GM12878 (cell line): ENCODE results near the gene CDSN. TPM values are rescaled to one million over a fixed set of nuclear protein-coding genes. Genes with fewer than 3 reads are reported as not detected.

Source experiments
- ATAC-seq: fragments of 200-7000 bp; cut with Tn5 transposase; 3 replicates; pipeline ENCODE4 v1.9.1; 2020; ENCODE audit warnings: mild to moderate bottlenecking, moderate library complexity
- BruUV-seq: library from RNA; stranded (reverse); fragments of 400-500 nt; replicated peaks from 2 replicates; lab custom pipeline; 2021; lab: Mats Ljungman, UMichigan
- CTCF ChIA-PET: fragments of 300-600 bp; sonication (Branson Sonifier 250); formaldehyde crosslinking; extraction: SDS; loops from one replicate; lab custom pipeline; 2021; ENCODE audit warnings: inconsistent platforms; lab: Yijun Ruan, JAX
- POLR2A ChIA-PET: fragments of 350-600 bp; formaldehyde crosslinking; extraction: SDS; loops from one replicate; lab custom pipeline; 2021; ENCODE audit warnings: inconsistent platforms; lab: Charles Lee
- RAD21 ChIA-PET: fragments of 300-600 bp; sonication (Branson Sonifier 250); formaldehyde crosslinking; loops from one replicate; lab custom pipeline; 2023; ENCODE audit warnings: antibody characterized with exemption; ENCODE audit not compliant: unreplicated experiment; lab: Charles Lee
- SMC1A ChIA-PET: fragments of 300-600 bp; sonication (Branson Sonifier 250); formaldehyde crosslinking; loops from one replicate; lab custom pipeline; 2023; ENCODE audit not compliant: unreplicated experiment, uncharacterized antibody; lab: Charles Lee
- DNase-seq: peaks from one replicate; pipeline ENCODE4 v3.0.0-alpha.2; 2011; ENCODE audit warnings: low read depth, low spot score
- FAIRE-seq: peaks from 3 replicates; lab custom pipeline; 2011; peaks lifted over from hg19 to GRCh38; lab: Jason Lieb, UNC
- H2AFZ ChIP-seq: 2 replicates; pipeline ENCODE4 v1.6.0; 2011; ENCODE audit warnings: low read depth, low read length, control low read depth; ENCODE audit not compliant: control insufficient read depth
- H3K27ac ChIP-seq: 2 replicates; pipeline ENCODE4 v1.5.1; 2011; ENCODE audit warnings: control low read depth; ENCODE audit not compliant: control insufficient read depth, insufficient read depth
- H3K27me3 ChIP-seq, 2 experiments: replicated peaks in 1 of 2; 2 replicates each; pipeline versions ENCODE4 v1.6.0 to v1.6.1; 2011; ENCODE audit warnings: low read length in 1 of 2; ENCODE audit not compliant: control insufficient read depth in 2 of 2, insufficient read depth in 2 of 2
- H3K36me3 ChIP-seq, 2 experiments: 2 replicates each; pipeline ENCODE4 v1.5.1; 2011; ENCODE audit warnings: low read length in 1 of 2; ENCODE audit not compliant: control insufficient read depth in 2 of 2, insufficient read depth in 2 of 2
- H3K4me1 ChIP-seq: 2 replicates; pipeline ENCODE4 v1.6.1; 2011; ENCODE audit warnings: mild to moderate bottlenecking, low read length, moderate library complexity, mixed read lengths; ENCODE audit not compliant: control insufficient read depth, insufficient read depth
- H3K4me2 ChIP-seq: 2 replicates; pipeline ENCODE4 v1.6.0; 2011; ENCODE audit warnings: control low read depth; ENCODE audit not compliant: control insufficient read depth, insufficient read depth
- H3K4me3 ChIP-seq: fragments of 200-600 bp; sonication (generic); 2 replicates; pipeline ENCODE4 v1.5.1; 2016
- H3K79me2 ChIP-seq: 2 replicates; pipeline ENCODE4 v1.6.0; 2011; ENCODE audit warnings: low read length; ENCODE audit not compliant: control insufficient read depth, insufficient read depth
- H3K9ac ChIP-seq: 2 replicates; pipeline ENCODE4 v1.8.0; 2011; ENCODE audit warnings: low read length, control low read depth, mixed read lengths; ENCODE audit not compliant: control insufficient read depth, insufficient read depth
- H3K9me3 ChIP-seq: replicated peaks from 3 replicates; pipeline ENCODE4 v1.5.1; 2011; ENCODE audit warnings: mild to moderate bottlenecking, low read length; ENCODE audit not compliant: control insufficient read depth, insufficient read depth
- H4K20me1 ChIP-seq: 2 replicates; pipeline ENCODE4 v1.6.0; 2011; ENCODE audit not compliant: control insufficient read depth, insufficient read depth
- CEBPB ChIP-seq, 2 experiments: fragments of 150-350 bp in 1 of 2; IDR thresholded peaks; 2 replicates each; pipeline ENCODE4 v1.6.1; 2012 to 2014; ENCODE audit warnings: low read depth in 2 of 2, low read length in 2 of 2, borderline replicate concordance in 1 of 2, inconsistent platforms in 1 of 2
- ESRRA ChIP-seq: IDR thresholded peaks from 2 replicates; pipeline ENCODE4 v1.6.1; 2012; ENCODE audit warnings: mild to moderate bottlenecking, low read length, improper control_type of control experiment
- IRF5 ChIP-seq: fragments of 450-650 bp; IDR thresholded peaks from 2 replicates; pipeline ENCODE4 v1.6.1; 2017; ENCODE audit warnings: borderline replicate concordance
- KLF5 ChIP-seq: fragments of 450-650 bp; IDR thresholded peaks from 2 replicates; pipeline ENCODE4 v1.6.1; 2014; ENCODE audit warnings: mild to moderate bottlenecking; ENCODE audit not compliant: partially characterized antibody
- MLLT1 ChIP-seq: fragments of 450-650 bp; IDR thresholded peaks from 2 replicates; pipeline ENCODE4 v1.6.1; 2016; ENCODE audit warnings: mild to moderate bottlenecking
- RUNX3 ChIP-seq: IDR thresholded peaks from 2 replicates; pipeline ENCODE4 v1.6.1; 2012; ENCODE audit warnings: low read length, inconsistent platforms
- SRF ChIP-seq, 2 experiments: IDR thresholded peaks; 2 replicates each; pipeline ENCODE4 v1.6.1; 2011; ENCODE audit warnings: low read depth in 2 of 2, low read length in 2 of 2, mild to moderate bottlenecking in 1 of 2, moderate library complexity in 1 of 2
- SUPT20H ChIP-seq: IDR thresholded peaks from 2 replicates; pipeline ENCODE4 v1.6.1; 2011; ENCODE audit warnings: low read depth, mild to moderate bottlenecking, low read length, moderate library complexity, borderline replicate concordance; ENCODE audit not compliant: control insufficient read depth
- YBX1 ChIP-seq: fragments of 450-650 bp; IDR thresholded peaks from 2 replicates; pipeline ENCODE4 v1.6.1; 2016; ENCODE audit warnings: antibody characterized with exemption
- ZNF622 ChIP-seq: fragments of 450-650 bp; IDR thresholded peaks from 2 replicates; pipeline ENCODE4 v1.6.1; 2017; ENCODE audit warnings: mild to moderate bottlenecking, inconsistent platforms
- WGBS: methylation state at CpG from one replicate; pipeline ENCODE4 v1.1.6; 2016; ENCODE audit warnings: low lambda C conversion rate; ENCODE audit not compliant: insufficient replicate concordance, insufficient coverage; ENCODE audit errors: missing lambda C conversion rate; 5-methylcytosine and 5-hydroxymethylcytosine counted together
- in situ Hi-C: fragments of 300-500 bp; cut with MboI; formaldehyde crosslinking; loops from 9 replicates; pipeline ENCODE4 v1.14.3; 2018; ENCODE audit warnings: mixed read lengths
- intact Hi-C: fragments of 100-400 bp; cut with micrococcal nuclease; formaldehyde crosslinking; loops from one replicate; pipeline ENCODE4 v1.14.2; 2022; ENCODE audit not compliant: unreplicated experiment
- polyA plus RNA-seq, 11 experiments: library from polyadenylated mRNA; depleted of rRNA in 4 of 11; unstranded in 6 of 11; stranded (reverse) in 5 of 11; fragments of >200 nt; fragmentation: Nextera tagmentation in 4 of 11; fragmentation: Illumina TruSeq in 1 of 11; extraction: Ambion mirVana in 4 of 11; extraction: Trizol in 1 of 11; gene quantifications; 1 replicate in 1 of 11; 2 replicates in 10 of 11; pipeline versions ENCODE4 v1.2.1 to v1.2.3, GENCODE V29; 2011 to 2016; ENCODE audit warnings: inconsistent platforms in 2 of 11, missing spikeins in 2 of 11, low read depth in 1 of 11
- total RNA-seq, 4 experiments: library from RNA; depleted of rRNA in 3 of 4; stranded (reverse); fragments of >200 nt in 3 of 4; fragmentation: Illumina TruSeq in 1 of 4; extraction: Trizol in 1 of 4; gene quantifications; 2 replicates each; pipeline versions ENCODE4 v1.2.1 to v1.2.3, GENCODE V29; 2013 to 2021

CDSN gene
- total and polyA plus RNA-seq, 10 of the 15 experiments (the other 5 are each of a cell fraction or from before 2014, with no cell fraction given): 0.01 TPM; not detected in 9

- DNase-seq (no peak), ATAC-seq (no peak), FAIRE-seq (no peak)
- BruUV-seq: no TSS peak
- no peak overlapping the region for H3K4me3 ChIP-seq
- H3K4me1 ChIP-seq: no peaks in the 10 kb centered on the region
- H3K79me2 ChIP-seq: no peaks in the 10 kb centered on the region
- in situ Hi-C loops: loop anchor here (10.0 kb wide), 1 partner anchor 626 kb away; no protein-coding TSS in a partner anchor
- POLR2A ChIA-PET: interaction anchor here (1.5 kb wide), 1 partner anchor 36 kb away, joined by 4 read pairs; no protein-coding TSS in a partner anchor
- no peak overlapping the region for H3K9ac ChIP-seq
- no peak overlapping the region for H3K27ac ChIP-seq
- RAD21 ChIA-PET: interaction anchor here (1.0 to 1.7 kb wide), 4 partner anchors 9 to 262 kb away, joined by 3 to 5 read pairs (median 3); no protein-coding TSS in a partner anchor
- no peaks in the 10 kb centered on the region for H3K36me3 ChIP-seq
- intact Hi-C loops: no loop called here
- no peak for TF ChIP-seq ZNF622
- no peak for TF ChIP-seq RUNX3
- TF ChIP-seq MLLT1: no peak
- TF ChIP-seq SRF (IDR thresholded peaks at IDR 0.05; ENCODE audit: low read depth in 2 of 2, low read length in 2 of 2): no peak
- no peak for TF ChIP-seq SUPT20H
- no peak for TF ChIP-seq ESRRA
- no peak for TF ChIP-seq CEBPB (IDR thresholded peaks at IDR 0.05; ENCODE audit: borderline replicate concordance in 1 of 2, low read depth in 2 of 2, low read length in 2 of 2)
- TF ChIP-seq IRF5: no peak
- no peak for TF ChIP-seq YBX1
- no peak for TF ChIP-seq KLF5
- SMC1A ChIA-PET: interaction anchor here (1.6 to 1.8 kb wide), 2 partner anchors 11 to 175 kb away, joined by 5 to 7 read pairs; no protein-coding TSS in a partner anchor
- H4K20me1 ChIP-seq: no peaks in the 10 kb centered on the region
- WGBS: 68% methylated on average over 6 of the region's 6 CpGs
- no peaks in the 10 kb centered on the region for H3K27me3 ChIP-seq
- CTCF ChIA-PET: interaction anchor here (0.7 to 4.6 kb wide), 4 partner anchors 11 to 264 kb away, joined by 3 to 30 read pairs (median 8); no protein-coding TSS in a partner anchor
- H3K4me2 ChIP-seq: no peak overlapping the region
- no peak overlapping the region for H2AFZ ChIP-seq
- H3K9me3 ChIP-seq: no peaks in the 10 kb centered on the region
These were observed 29.3 kb downstream of the CDSN start for GRCh38 chr6:31090973-31091364.
